ENCODE data around the gene LIN7A. TPM values are rescaled to one million over a fixed set of nuclear protein-coding genes. Genes with fewer than 3 reads are reported as not detected.

Gene LIN7A
- total and polyA plus RNA-seq, 2 of the 4 experiments (the other 2 are of a cell fraction), result 10.8 to 24.7 TPM

DNA sequence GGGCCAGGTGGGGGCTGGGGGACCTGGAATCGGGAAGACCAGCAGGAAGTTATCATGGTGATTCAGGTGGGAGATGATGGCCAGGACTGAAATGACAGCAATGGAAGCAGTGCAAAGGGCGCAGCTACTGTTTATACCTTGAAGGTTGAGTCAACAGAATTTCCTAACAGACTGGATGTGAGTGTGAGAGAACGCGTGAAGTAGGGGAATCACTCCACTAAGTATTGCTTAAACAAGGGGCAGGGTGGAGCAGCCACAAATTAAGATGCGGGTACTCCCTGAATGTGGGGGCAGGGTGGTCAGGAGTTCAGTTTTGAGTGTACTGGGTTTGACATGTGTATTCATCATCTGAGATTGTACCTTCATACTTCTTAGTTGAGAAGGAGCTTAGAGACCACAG is 175.9 kb downstream of the LIN7A start:
- ChIA-PET POLR2A (ENCODE audit: unreplicated experiment) (no interaction called here), CTCF (interaction anchor here (1.0 kb wide), 1 partner anchor 567 kb away, joined by 3 read pairs; no protein-coding TSS in a partner anchor)
- Histone ChIP-seq H3K4me3 (ENCODE audit: insufficient read depth, low read depth, low read length) (no peak overlapping the region), H2AK9ac (replicated peaks; ENCODE audit: low read depth, low read length, poor library complexity) (no peak overlapping the region), H3K14ac (replicated peaks; ENCODE audit: low read depth, low read length) (no peak overlapping the region), H3K9ac (ENCODE audit: low read depth, low read length) (no peak overlapping the region), H3K4me2 (ENCODE audit: low read depth, low read length) (no peak overlapping the region), H4K91ac (ENCODE audit: insufficient read depth, low read depth, low read length) (no peak overlapping the region), H3K4ac (ENCODE audit: low read depth, low read length) (no peak overlapping the region), H3K9me1 (ENCODE audit: insufficient read depth, low read length) (no peaks in the 10 kb centered on the region), H2BK5ac (ENCODE audit: low read depth, low read length, poor library complexity, severe bottlenecking) (peak overlapping the region; percentile 13), H3K27ac (ENCODE audit: insufficient read depth, low read length) (no peak overlapping the region), H2AFZ (replicated peaks; ENCODE audit: low read length, poor library complexity) (no peak overlapping the region), H3K79me1 (ENCODE audit: low read depth in 1 of 2, low read length in 2 of 2) (no peaks in the 10 kb centered on the region), H3K9me3 (ENCODE audit: control insufficient read depth, insufficient read depth, low read length) (no peaks in the 10 kb centered on the region), H2BK20ac (ENCODE audit: low read depth, low read length) (no peak overlapping the region), H3K23ac (ENCODE audit: low read depth, low read length) (no peak overlapping the region; the same call in 1 of the 2 replicates), H4K5ac (ENCODE audit: low read depth, low read length) (no peak overlapping the region), H2AK5ac (ENCODE audit: low read depth, low read length) (no peak overlapping the region; the same call in 1 of the 2 replicates), H3K18ac (ENCODE audit: low read depth, low read length) (no peak overlapping the region), H3K27me3 (ENCODE audit: control insufficient read depth, insufficient read depth, low read length) (no peaks in the 10 kb centered on the region), H3K36me3 (ENCODE audit: control insufficient read depth, insufficient read depth, low read length) (no peaks in the 10 kb centered on the region), H4K8ac (ENCODE audit: low read depth in 2 of 2, low read length in 2 of 2) (no peak overlapping the region; a peak in 1 of 4 replicates), H3K56ac (ENCODE audit: extremely low read depth, insufficient read depth, low read length) (no peak overlapping the region), H2BK15ac (ENCODE audit: low read depth, low read length) (no peak overlapping the region), H3K4me1 (ENCODE audit: control insufficient read depth, insufficient read depth, low read length) (peaks cover 2% of the 10 kb centered on the region; the same call in 1 of the 2 replicates), H2BK120ac (ENCODE audit: low read depth, low read length) (no peak overlapping the region), H4K20me1 (ENCODE audit: insufficient read depth, low read length) (no peaks in the 10 kb centered on the region)
- no CpG with 5 or more reads among the region's 5 CpGs for WGBS, 2 experiments (ENCODE audit: extremely low coverage in 2 of 2, insufficient read length in 1 of 2)
- DNase-seq (peak; percentile 30), ATAC-seq (ENCODE audit: low read depth) (no peak)
- intact Hi-C loops (cut with micrococcal nuclease), result loop anchor here (2.0 to 10.0 kb wide), 4 partner anchors 175 to 1207 kb away; partner anchors contain the start of gene LIN7A
- no TSS peak for BruUV-seq (replicated peaks)
- TF ChIP-seq MAZ (IDR thresholded peaks at IDR 0.05; ENCODE audit: borderline replicate concordance, low read depth, low read length), result no peak
- peak; percentile 42; the same call in 1 of the 2 replicates for TF ChIP-seq CEBPB (IDR thresholded peaks at IDR 0.05; ENCODE audit: low read depth, low read length)
- no peak for TF ChIP-seq RCOR1 (IDR thresholded peaks at IDR 0.05; ENCODE audit: insufficient replicate concordance, low read length)
- TF ChIP-seq POLR2A (IDR thresholded peaks at IDR 0.05; ENCODE audit: low read depth, low read length), result no peak
- no peak for TF ChIP-seq BHLHE40 (IDR thresholded peaks at IDR 0.05; ENCODE audit: low read depth, low read length)
- dilution Hi-C loops (cut with HindIII; ENCODE audit: low sequenced_read_pairs, unreplicated experiment), result no loop called here
- in situ Hi-C loops (cut with MboI; ENCODE audit: low sequenced_read_pairs), result loop anchor here (10.0 to 25.0 kb wide), 2 partner anchors 347 to 550 kb away; no protein-coding TSS in a partner anchor

Measured in IMR-90 (cell line).